ENCODE results near the gene PUS3. TPM values are rescaled to one million over a fixed set of nuclear protein-coding genes. Genes with fewer than 3 reads are reported as not detected.
"Not testable (repeated sequence)": the region's sequence is repeated elsewhere in the genome, so short reads cannot be mapped to it uniquely, and the experiment has no call there.

Gene PUS3
- total RNA-seq, 1 donor from 2014 or later, result 7.4 TPM

GRCh38 chr11:125916683-125917347 is 13.8 kb upstream of the PUS3 start:
- DNase-seq (ENCODE audit: low spot score), result peak; percentile 47

- not testable (repeated sequence) for DNase-seq (ENCODE audit: low spot score)
These were observed 11.6 kb upstream of the PUS3 start for GRCh38 chr11:125914601-125915000.

- no peak for DNase-seq (ENCODE audit: low spot score)
These were observed 7.3 kb upstream of the PUS3 start for GRCh38 chr11:125910226-125910849.

- no peak for DNase-seq (ENCODE audit: low spot score)
These were observed 1.7 kb upstream of the PUS3 start for GRCh38 chr11:125904678-125905077.

DNA sequence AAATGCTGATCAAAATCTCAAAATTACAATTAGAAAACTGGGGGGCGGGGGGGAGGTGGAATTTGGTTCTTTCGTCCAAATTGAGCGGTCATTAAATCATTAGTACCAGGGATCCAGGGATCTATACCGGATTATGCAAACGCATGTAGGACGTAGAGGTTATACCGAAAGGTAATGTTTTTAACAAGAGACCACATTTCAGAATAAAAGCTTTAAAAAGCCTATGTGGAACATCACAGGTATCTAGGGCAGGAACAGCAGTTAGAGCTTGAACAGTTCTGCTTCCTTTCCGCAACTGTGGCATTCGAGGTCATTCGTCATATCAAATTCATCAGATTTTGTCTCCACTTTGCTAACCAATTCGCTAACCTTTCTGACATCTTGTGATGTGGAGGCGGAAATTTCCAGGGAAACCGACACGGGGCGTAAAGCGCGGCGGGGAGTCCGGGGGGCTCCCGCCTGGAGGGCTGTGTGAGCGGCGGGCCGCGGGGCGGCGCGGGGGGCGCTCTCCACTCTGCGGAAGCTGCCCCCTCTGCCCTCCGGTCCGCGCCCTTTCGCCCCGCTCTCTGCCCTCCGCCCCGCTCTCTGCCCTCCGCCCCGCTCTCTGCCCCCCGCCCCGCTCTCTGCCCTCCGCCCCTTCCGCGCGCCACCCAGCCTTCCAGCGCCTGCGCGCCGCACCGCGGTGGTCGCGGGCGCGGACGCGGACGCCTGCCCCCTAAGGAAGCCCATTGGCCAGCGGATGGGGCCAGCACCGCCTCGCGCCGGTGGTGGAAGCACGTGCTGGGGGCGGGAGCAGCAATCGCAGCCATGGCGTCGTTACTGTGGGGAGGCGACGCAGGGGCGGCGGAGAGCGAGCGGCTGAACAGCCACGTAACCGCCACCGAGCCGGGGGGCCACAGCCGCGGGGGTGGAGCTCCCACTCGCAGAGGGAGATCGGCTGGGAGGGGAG is 979 bp upstream of the PUS3 start, which contains the start of gene DDX25:
DDX25 (plus strand) TSS at position 798 of the 949 bp plus-strand sequence; CDS start at position 808, 10 bp downstream.
- DNase-seq (ENCODE audit: low spot score), result no peak

DNA sequence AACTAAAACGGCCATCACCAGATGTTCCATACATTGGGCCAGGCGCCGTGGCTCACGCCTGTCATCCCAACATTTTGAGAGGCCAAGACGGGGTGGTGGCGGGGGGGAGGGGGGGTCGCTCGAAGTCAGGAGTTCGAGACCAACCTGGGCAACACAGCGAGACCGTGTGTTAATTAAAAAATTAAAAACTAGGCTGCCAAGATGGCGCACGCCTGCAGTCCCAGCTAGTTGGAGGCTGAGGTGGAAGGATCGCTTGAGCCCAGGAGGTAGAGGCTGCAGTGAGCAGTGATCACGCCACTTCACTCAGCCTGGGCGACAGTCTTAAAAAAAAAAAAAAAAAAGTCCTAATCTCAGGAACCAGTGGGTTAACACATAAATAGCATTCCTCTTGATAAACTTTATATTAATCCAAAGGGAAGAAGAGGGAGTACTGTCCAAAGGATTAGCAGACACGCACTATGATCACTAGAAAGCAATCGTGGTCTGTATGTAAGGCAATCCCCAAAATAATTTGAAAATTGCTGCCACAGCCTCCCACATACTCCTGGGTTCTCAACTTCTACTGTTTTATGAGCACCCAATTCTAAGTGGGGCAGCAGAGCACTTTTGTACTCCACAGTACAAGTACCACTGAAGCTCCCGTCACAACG is 604 bp downstream of the PUS3 start:
- DNase-seq (ENCODE audit: low spot score), result no peak

- no peak for DNase-seq (ENCODE audit: low spot score)
These were observed 1.1 kb downstream of the PUS3 start for GRCh38 chr11:125901872-125902271.

DNA sequence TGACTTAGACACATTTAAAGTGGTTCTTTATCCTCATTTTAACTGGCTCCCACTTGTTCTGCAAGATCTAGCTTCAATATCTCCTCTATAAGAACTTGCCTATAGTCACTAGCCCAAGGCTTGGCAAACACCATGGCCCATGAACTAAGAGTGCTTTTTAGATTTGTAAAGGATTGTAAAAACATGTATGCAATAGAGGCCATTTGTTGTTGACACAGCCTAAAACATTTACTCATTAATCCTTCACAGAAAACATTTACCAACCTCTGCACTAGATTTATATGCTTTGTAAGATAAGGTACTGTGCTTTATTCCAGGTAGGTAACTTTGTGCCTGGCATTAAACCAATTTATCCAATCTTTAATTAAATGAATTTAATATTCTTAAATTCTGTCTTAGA is 10.0 kb downstream of the PUS3 start:
- DNase-seq (ENCODE audit: low spot score), result no peak

GRCh38 chr11:125892071-125892470 is 10.9 kb downstream of the PUS3 start:
- no peak for DNase-seq (ENCODE audit: low spot score)

GRCh38 chr11:125890447-125891100 is 12.4 kb downstream of the PUS3 start:
- DNase-seq (ENCODE audit: low spot score), result no peak

DNA sequence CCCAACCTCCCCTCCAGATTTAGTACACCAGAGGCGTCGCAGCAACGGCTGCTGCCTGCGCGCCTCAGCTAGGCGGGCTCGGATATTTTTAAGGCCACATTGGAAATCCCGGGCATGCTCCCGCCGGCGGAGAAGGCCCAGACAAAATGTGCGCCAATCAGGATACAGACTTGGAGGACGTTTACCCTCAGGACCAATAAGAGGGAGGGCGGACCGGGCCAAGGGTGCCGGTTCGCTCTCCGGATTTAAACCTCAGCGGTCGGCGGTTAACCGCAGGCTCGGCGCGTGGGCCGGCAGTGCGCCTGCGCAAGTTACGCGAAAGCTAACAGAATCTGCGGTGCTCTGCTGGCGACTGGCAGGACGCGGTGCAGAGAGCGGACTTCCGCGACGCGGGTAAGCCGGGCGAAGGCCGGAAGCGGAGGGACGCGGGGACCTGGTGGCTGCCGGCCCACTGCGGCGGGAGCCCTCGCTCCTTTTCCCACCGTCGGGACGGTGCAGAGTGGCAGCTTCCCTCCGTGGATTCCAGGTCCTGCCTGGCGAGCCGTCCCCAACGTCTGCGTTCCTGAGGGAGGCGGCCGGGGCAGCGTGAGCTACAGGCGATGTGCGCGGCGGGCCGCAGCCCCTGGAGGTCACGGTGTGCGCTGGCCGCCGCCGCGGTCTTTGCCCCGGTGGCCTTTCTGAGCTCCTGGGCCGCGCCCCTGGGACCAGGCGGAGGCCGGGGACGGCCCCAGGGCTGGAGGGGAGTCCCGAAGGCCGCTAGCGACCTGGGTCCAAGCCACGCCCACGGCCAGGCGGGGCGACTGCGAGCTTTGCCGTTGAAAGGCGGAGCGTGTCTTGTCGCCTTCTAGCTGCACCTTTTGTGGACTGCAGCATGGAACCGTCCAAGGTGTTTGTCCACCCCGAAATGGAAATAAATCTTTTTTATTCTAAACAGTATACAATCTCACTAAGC is 15.4 kb downstream of the PUS3 start, which contains the start of gene HYLS1:
HYLS1 (plus strand) TSS at position 296 of the 952 bp plus-strand sequence. CDS start 11,701 bp downstream, outside the sequence.
- DNase-seq (ENCODE audit: low spot score), result peak; percentile 96

- DNase-seq (ENCODE audit: low spot score), result peak; percentile 31
These were observed 16.0 kb downstream of the PUS3 start for GRCh38 chr11:125886997-125887372.

DNA sequence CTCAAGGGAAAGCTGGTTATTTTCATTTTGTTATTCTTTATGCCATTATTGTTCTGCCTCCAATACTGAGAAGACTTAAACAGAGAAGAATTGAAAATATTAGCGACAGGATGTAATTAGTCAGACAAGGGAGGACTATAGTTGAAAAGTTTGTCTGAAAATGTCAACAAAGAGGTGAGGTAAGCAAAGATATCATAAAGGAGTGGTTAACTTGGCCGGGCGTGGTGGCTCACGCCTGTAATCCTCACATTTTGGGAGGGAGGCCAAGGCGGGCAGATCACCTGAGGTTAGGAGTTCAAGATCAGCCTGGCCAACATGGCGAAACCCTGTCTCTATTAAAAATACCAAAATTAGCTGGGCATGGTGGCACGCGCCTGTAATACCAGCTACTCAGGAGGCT is 19.6 kb downstream of the PUS3 start:
- DNase-seq (ENCODE audit: low spot score), result no peak

GRCh38 chr11:125881291-125881690 is 21.7 kb downstream of the PUS3 start:
- no peak for DNase-seq (ENCODE audit: low spot score)

- peak; percentile 64 for DNase-seq (ENCODE audit: low spot score)
These were observed 28.4 kb downstream of the PUS3 start for GRCh38 chr11:125874556-125875124.

DNA sequence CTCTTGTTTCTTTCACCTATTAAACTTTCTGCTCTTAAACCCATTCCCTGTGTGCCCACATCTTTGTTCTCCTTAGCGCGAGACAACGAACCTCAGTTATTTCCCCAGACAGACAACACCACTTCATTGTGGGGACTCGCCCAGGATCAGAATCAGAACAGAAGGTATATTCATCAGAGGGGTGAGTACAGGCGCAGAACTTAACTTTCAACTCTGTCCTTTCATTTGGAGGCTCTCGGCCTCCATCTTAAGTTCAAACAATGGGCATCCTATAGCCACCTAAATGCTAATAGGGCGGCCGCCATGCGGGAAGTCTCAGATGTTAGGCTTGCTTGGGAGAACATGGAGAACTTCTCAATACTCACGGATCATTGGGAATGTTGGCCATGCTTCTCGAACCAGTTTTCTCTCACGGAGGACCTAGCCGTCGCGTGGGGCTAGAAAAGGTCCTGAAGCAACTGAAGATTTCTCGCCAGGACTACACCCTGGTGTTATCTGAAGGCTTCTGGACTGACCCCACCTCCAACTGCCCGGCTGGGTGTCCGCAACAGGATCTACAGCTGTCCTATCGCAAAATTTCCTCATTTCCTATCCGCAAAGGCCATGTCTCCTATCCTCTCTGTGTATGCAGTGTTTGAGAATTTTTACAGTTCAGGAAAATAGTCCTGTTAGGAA is 29.0 kb downstream of the PUS3 start:
- DNase-seq (ENCODE audit: low spot score), result no peak

GRCh38 chr11:125872138-125872491 is 30.9 kb downstream of the PUS3 start:
- DNase-seq (ENCODE audit: low spot score), result no peak

DNA sequence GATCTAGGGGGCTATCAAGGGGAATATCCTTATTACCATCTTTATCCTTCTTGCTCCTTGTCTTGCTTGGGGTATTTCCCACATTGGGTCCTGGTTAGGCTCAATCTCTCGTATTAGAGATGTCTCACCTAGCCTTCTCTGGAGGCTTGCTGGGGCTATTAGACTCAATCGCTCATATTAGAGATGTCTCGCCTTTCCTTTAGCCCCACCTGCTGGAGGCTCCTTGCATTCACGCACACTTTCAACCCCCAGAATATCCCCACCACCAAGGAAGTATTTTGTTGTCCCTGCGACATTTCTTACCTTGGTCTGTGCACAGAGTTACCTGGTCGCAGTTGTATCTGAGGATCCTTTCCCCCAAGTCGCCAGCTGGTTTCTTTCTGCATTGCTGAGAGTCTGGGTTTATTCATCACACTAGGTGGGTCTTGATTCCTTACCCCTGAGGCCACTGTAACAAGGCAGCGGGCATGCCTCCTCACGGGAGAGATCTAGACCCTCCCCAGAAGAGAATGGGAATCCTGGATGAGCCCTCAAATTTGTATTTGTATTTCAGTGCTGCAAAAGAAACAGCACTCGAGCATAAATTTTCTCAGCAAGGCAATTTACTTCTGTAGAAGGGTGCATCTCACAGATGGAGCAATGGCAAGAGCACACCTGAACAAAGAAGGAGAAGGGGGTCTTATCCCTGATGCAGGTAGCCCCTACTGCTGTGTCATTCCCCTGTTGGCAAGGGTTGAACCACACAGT is 31.4 kb downstream of the PUS3 start:
- no peak for DNase-seq (ENCODE audit: low spot score)

Data from mucosa of gallbladder (tissue), 1 donor.